Fibroblast of lung (primary cell): Measurements from ENCODE around the gene CDH4.

Experiments used
- EZH2 ChIP-seq: IDR thresholded peaks from 2 replicates; pipeline ENCODE4 v1.5.1; 2012; ENCODE audit warnings: low read length, control low read depth, mild to moderate bottlenecking; ENCODE audit errors: missing control alignments
- TF ChIP-seq, protein P1 (sequence below), 2 donors: IDR thresholded peaks in 1 of 2; conservative IDR thresholded peaks in 1 of 2; 1 replicate in 1 of 2; 2 replicates in 1 of 2; pipeline ENCODE4 v1.5.1; 2011 to 2012; ENCODE audit warnings: low read length in 2 of 2, control low read depth in 1 of 2, inconsistent platforms in 1 of 2, low read depth in 1 of 2, mild to moderate bottlenecking in 1 of 2

GRCh38 chr20:61693055-61693600, 441.1 kb downstream of the CDH4 start:
- TF ChIP-seq, protein P1, sequence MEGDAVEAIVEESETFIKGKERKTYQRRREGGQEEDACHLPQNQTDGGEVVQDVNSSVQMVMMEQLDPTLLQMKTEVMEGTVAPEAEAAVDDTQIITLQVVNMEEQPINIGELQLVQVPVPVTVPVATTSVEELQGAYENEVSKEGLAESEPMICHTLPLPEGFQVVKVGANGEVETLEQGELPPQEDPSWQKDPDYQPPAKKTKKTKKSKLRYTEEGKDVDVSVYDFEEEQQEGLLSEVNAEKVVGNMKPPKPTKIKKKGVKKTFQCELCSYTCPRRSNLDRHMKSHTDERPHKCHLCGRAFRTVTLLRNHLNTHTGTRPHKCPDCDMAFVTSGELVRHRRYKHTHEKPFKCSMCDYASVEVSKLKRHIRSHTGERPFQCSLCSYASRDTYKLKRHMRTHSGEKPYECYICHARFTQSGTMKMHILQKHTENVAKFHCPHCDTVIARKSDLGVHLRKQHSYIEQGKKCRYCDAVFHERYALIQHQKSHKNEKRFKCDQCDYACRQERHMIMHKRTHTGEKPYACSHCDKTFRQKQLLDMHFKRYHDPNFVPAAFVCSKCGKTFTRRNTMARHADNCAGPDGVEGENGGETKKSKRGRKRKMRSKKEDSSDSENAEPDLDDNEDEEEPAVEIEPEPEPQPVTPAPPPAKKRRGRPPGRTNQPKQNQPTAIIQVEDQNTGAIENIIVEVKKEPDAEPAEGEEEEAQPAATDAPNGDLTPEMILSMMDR (conservative IDR thresholded peaks at IDR 0.05 in 1 of 2, IDR thresholded peaks at IDR 0.05 in 1 of 2; ENCODE audit: low read depth in 1 of 2, low read length in 2 of 2) = no peak
- no peak for TF ChIP-seq EZH2
